ENCODE data around the gene CTNNA3.

Gene CTNNA3

GRCh38 chr10:67678335-67678974 is 17.5 kb downstream of the CTNNA3 start:
- no peak for DNase-seq (ENCODE audit: low spot score)
- in situ Hi-C loops (cut with MboI; ENCODE audit: low sequenced_read_pairs, unreplicated experiment): no loop called here
- TF ChIP-seq CTCF (IDR thresholded peaks at IDR 0.05; ENCODE audit: borderline replicate concordance, control extremely low read depth, extremely low read depth, insufficient read depth, missing control alignments): no peak

- no peak for TF ChIP-seq CTCF (IDR thresholded peaks at IDR 0.05; ENCODE audit: borderline replicate concordance, control extremely low read depth, extremely low read depth, insufficient read depth, missing control alignments)
- in situ Hi-C loops (cut with MboI; ENCODE audit: low sequenced_read_pairs, unreplicated experiment): no loop called here
- DNase-seq (ENCODE audit: low spot score): no peak
Observed at GRCh38 chr10:67676208-67676825, 19.7 kb downstream of the CTNNA3 start.

GRCh38 chr10:67670401-67670800 is 25.6 kb downstream of the CTNNA3 start:
- in situ Hi-C loops (cut with MboI; ENCODE audit: low sequenced_read_pairs, unreplicated experiment): no loop called here

GRCh38 chr10:67669978-67670377 is 26.0 kb downstream of the CTNNA3 start:
- TF ChIP-seq CTCF (IDR thresholded peaks at IDR 0.05; ENCODE audit: borderline replicate concordance, control extremely low read depth, extremely low read depth, insufficient read depth, missing control alignments): no peak
- in situ Hi-C loops (cut with MboI; ENCODE audit: low sequenced_read_pairs, unreplicated experiment): no loop called here

More at GRCh38 chr10:67670401-67670800, 25.6 kb downstream of the CTNNA3 start:
- no peak for TF ChIP-seq CTCF (IDR thresholded peaks at IDR 0.05; ENCODE audit: borderline replicate concordance, control extremely low read depth, extremely low read depth, insufficient read depth, missing control alignments)
- DNase-seq (ENCODE audit: low spot score): no peak

GRCh38 chr10:67668448-67668847 is 27.5 kb downstream of the CTNNA3 start:
- TF ChIP-seq CTCF (IDR thresholded peaks at IDR 0.05; ENCODE audit: borderline replicate concordance, control extremely low read depth, extremely low read depth, insufficient read depth, missing control alignments): no peak
- in situ Hi-C loops (cut with MboI; ENCODE audit: low sequenced_read_pairs, unreplicated experiment): no loop called here
- no peak for DNase-seq (ENCODE audit: low spot score)

More at GRCh38 chr10:67669978-67670377, 26.0 kb downstream of the CTNNA3 start:
- no peak for DNase-seq (ENCODE audit: low spot score)

GRCh38 chr10:67667035-67667425 is 29.0 kb downstream of the CTNNA3 start:
- no peak for TF ChIP-seq CTCF (IDR thresholded peaks at IDR 0.05; ENCODE audit: borderline replicate concordance, control extremely low read depth, extremely low read depth, insufficient read depth, missing control alignments)

More at GRCh38 chr10:67667035-67667425, 29.0 kb downstream of the CTNNA3 start:
- no peak for DNase-seq (ENCODE audit: low spot score)
- in situ Hi-C loops (cut with MboI; ENCODE audit: low sequenced_read_pairs, unreplicated experiment): no loop called here

Measured in GM13976 (cell line).